HG02885 (cell line): ENCODE data around the gene CWH43.
"Not testable (repeated sequence)": the region's sequence is repeated elsewhere in the genome, so short reads cannot be mapped to it uniquely, and the experiment has no call there.

Experiments used
- ATAC-seq: cut with Tn5 transposase; IDR thresholded peaks from one replicate; pipeline ENCODE4 v1.9.1; 2021; ENCODE audit warnings: mild to moderate bottlenecking; ENCODE audit not compliant: unreplicated experiment, poor library complexity

CWH43 gene

DNA sequence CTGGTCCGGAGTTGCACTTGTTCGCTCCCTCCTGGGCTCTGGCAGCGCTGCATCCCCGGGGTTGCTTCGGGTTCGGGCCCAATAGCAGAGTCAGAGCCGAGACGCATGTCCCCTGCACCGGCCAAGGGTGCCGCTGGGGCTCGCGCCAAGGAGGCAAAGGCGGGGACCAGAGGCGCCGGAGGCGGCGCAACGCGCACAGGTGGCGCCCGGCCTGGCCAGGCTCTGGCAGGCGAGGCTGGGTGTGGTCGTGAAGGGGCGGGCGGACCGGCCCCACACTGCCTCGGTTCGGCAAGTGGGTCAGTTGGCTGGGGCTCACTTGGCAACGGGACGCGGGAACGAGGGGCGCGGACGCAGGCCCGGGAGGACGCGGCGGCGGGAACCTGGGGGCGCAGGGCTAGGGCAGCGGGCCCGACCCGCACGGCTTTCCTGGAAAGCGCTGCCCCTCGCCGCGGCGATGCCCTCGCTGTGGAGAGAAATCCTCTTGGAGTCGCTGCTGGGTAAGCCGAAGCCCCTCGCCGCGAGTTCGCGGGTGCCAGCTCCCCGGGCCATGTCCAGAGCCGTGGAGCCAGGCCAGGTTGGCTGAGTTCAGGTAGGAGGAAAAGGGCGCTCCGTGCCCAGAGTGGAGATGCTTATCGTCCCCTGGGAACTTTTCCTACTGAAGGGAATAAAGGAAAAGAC lies at the start of gene CWH43:
Gene CWH43, plus strand, starts transcription at position 300 of the 678 bp plus-strand sequence. Its CDS starts 155 bp downstream, at position 455.
- ATAC-seq, result no peak

GRCh38 chr4:48937033-48937432 lies 49.0 kb upstream of the CWH43 start:
- ATAC-seq, result no peak

GRCh38 chr4:48938831-48939230 lies 47.2 kb upstream of the CWH43 start:
- ATAC-seq, result no peak

DNA sequence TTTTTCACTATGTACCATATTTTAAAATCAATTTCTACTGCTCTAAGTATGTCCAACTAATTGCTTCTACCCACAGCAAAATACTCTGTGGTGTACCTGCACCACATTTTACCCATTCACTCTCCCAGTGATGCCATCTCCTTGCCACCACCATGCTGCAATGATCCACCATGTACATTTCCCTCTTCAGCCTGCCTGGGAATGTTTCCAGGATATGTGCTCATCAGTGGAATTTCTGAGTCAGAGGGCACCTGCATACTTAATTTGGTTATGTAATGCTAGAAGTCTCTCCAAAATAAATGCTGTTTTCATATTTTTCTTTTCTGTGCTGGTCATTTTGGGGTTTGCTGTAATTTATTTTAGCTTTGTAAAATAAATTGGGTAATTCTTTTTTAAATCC lies 46.3 kb upstream of the CWH43 start:
- ATAC-seq, result no peak

DNA sequence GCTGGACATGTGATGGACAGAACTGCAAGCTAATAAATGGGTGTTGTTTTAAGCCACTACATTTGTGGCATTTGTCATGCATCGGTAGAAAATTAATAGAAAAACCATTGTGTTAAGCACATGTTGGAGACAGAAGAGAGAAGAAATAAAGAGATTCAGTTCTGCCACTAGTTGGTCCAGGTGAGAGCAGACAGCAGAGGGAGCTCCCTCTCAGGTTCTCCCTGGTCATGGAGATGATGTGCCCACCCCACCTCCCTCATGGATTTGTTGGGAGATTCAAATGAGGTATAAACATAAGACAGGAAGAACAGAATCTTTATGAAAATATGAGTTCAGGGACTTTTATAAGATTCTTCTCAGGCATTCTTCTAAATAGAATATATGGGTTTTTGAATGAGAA lies 42.7 kb upstream of the CWH43 start:
- no peak for ATAC-seq

GRCh38 chr4:48944252-48944651 lies 41.8 kb upstream of the CWH43 start:
- no peak for ATAC-seq

DNA sequence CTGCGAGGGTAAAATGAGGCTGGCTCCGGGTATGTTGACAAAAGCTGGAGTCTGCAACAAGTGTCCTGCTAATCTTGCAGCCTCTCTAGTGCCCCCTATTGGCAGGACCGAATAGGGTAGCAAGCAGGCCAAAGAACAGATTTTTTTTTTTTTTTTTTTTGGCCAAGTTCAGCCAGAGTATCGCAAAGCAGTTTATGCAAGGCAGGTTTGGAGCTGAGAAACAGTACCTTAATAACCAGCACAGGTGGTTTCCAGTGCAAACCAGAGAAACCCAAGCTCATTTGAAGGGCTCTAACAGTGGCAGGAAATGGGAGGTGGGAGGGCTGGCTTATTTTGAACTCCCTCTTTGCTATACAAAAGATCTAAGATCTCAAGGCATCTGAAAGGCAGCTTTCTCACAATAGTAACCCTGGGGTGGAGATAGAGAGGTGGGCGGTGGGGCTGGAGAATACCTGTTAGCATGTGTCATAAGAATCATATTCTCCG lies 41.3 kb upstream of the CWH43 start:
- no peak for ATAC-seq

GRCh38 chr4:48945981-48946380 lies 40.1 kb upstream of the CWH43 start:
- ATAC-seq, result no peak

GRCh38 chr4:48947731-48948130 lies 38.3 kb upstream of the CWH43 start:
- no peak for ATAC-seq

DNA sequence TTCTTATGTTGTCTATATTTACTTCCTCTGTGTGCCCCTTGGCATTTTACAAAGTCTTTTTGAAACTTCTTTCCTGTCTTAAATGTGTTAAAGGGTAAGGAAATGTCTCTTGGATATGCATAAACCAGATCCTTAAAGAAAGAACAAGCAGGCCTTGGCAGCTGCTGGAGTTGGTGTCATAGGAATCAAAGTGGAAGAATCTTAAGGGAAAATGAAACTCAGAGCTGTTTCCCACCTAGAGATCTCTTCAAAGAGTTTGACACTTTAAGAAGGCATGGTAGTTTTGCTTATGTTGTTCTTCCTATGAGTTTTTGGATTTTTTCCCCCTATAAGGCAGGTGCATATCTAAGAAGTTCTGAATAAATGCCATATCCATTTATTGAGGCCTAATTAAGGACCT lies 37.0 kb upstream of the CWH43 start:
- ATAC-seq, result no peak

- no peak for ATAC-seq
Measured at GRCh38 chr4:48949518-48950219, 36.4 kb upstream of the CWH43 start.

GRCh38 chr4:48954314-48954713 lies 31.8 kb upstream of the CWH43 start:
- no peak for ATAC-seq

- not testable (repeated sequence) for ATAC-seq
Measured at GRCh38 chr4:48957366-48957765, 28.7 kb upstream of the CWH43 start.

DNA sequence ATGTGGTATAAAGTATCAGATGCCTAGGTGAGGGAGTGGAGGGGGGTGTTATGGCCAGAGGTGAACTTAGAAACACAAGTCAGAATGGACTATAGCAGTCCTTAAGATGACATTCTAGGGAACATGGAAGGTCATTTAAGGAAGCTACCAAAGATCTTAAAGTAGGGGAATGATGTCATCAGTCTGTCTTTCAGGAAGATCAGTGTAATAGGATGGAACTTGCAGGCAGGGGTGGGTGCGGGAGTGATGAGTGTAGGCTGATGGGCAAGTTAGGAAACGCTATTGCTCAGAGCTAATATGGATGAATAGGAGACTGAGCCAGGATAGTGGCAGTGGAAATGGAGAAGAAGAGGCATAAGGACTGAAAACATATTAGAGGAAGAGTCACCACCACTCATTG lies 27.5 kb upstream of the CWH43 start:
- ATAC-seq, result no peak

GRCh38 chr4:48960988-48961635 lies 25.0 kb upstream of the CWH43 start:
- ATAC-seq, result no peak

DNA sequence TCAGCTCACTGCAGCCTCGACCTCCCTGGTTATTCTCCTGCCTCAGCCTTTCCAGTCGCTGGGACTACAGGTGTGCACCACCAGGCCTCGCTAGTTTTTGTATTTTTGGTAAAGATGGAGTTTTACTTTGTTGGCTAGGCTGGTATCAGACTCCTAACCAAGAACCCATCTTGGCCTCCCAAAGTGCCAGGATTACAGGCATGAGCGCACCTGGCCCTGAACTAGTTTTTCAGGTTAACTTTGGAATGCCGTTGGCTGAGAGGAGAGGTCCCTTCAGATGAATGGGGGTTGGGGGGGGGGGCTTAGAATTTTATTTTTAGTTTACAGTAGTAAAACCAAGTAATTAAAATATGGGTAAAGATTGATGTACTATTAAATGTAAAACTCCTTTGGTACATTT lies 23.4 kb upstream of the CWH43 start:
- ATAC-seq, result no peak

DNA sequence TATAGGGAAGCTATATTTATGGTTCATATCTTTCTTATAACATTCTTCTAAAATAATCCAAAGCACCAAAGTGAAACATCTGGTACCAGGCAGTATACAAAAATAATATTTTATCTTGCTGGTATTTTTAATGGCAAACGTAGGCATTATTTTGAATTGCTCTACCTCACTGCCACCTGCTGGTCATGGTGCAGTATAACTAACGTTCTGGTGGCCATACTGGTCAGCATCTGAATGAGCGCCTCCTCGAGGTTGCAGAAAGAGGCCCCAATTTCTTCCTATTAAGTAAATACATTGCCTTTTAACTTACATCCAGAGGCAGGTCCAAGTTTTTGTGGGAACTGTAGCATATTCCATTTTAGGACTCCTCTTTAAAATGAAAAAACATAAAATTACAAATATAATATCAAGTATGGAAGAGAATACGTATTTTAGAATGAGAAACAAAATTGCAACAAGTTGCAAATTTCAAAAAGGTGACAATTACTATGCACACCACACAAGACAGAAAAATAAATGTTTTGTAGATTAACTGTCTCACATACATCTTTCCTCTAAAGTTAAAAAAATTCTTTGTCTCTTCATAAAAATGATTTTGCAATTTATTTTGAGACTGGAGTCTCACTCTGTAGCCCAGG lies 22.9 kb upstream of the CWH43 start:
- ATAC-seq, result peak; percentile 93

GRCh38 chr4:48967101-48967500 lies 19.0 kb upstream of the CWH43 start:
- ATAC-seq, result no peak

DNA sequence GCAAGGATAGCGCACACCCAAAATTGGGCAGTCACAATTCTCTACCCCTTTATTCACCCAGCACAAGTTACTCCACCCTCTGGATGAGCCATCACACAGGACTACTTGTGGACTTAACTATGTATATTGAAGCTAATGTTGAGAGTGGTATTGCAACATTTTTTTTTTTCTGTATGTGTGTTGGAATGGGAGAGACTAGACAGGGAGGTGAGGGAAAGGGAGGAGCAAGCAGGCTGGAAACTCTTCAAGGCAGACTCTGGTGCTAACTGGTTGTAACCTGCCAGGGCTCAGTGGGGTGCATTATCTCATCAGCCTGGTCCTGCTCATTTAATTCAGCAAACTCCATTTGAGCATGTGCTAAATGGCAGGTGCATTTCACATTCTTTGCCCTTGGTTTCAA lies 18.4 kb upstream of the CWH43 start:
- no peak for ATAC-seq

- no peak for ATAC-seq
Measured at GRCh38 chr4:48968814-48969213, 17.3 kb upstream of the CWH43 start.

GRCh38 chr4:48970471-48970921 lies 15.6 kb upstream of the CWH43 start:
- no peak for ATAC-seq
